Tibial artery (tissue), 4 donors: ENCODE measurements around the gene ENTREP3.

Source experiments
- DNase-seq, 2 donors: peaks; one replicate each; pipeline ENCODE4 v3.0.0-alpha.2; 2019
- H3K27ac ChIP-seq, 2 donors: fragments of 200-600 bp; sonication (generic) in 1 of 2; 1 replicate in 1 of 2; 2 replicates in 1 of 2; pipeline ENCODE4 v1.5.1; 2018 to 2019; ENCODE audit warnings: mild to moderate bottlenecking in 1 of 2
- H3K27me3 ChIP-seq, 2 donors: fragments of 200-600 bp; sonication (generic) in 1 of 2; one replicate each; pipeline versions ENCODE4 v1.5.1 to v1.6.0; 2016 to 2019
- H3K36me3 ChIP-seq, 3 donors: fragments of 200-600 bp; sonication (generic) in 2 of 3; one replicate each; pipeline ENCODE4 v1.5.1; 2016 to 2019; ENCODE audit warnings: mild to moderate bottlenecking in 2 of 3
- H3K4me1 ChIP-seq, 4 donors: fragments of 200-600 bp; sonication (generic) in 2 of 4; 1 replicate in 3 of 4; 2 replicates in 1 of 4; pipeline ENCODE4 v1.5.1; 2016 to 2019
- H3K4me3 ChIP-seq, 2 donors: fragments of 200-600 bp; sonication (generic) in 1 of 2; 1 replicate in 1 of 2; 2 replicates in 1 of 2; pipeline ENCODE4 v1.5.1; 2018 to 2019; ENCODE audit warnings: mild to moderate bottlenecking in 2 of 2
- H3K9me3 ChIP-seq, 3 donors: fragments of 200-600 bp; sonication (generic) in 1 of 3; one replicate each; pipeline ENCODE4 v1.5.1; 2016 to 2019
- CTCF ChIP-seq, 2 experiments: fragments of 200-600 bp in 1 of 2; fragments of 450-650 bp in 1 of 2; IDR thresholded peaks; one replicate each; pipeline ENCODE4 v1.5.1; 2017 to 2019; ENCODE audit warnings: antibody characterized with exemption in 2 of 2, mild to moderate bottlenecking in 1 of 2, moderate library complexity in 1 of 2
- intact Hi-C: fragments of 100-400 bp; cut with DNase I; formaldehyde crosslinking; loops from one replicate; pipeline ENCODE4 v1.15.0; 2023; ENCODE audit warnings: low total_unique reads

ENTREP3 gene

GRCh38 chr1:155209312-155209721, 46.0 kb downstream of the ENTREP3 start:
- intact Hi-C loops = loop anchor here (5.0 kb wide), 1 partner anchor 33 kb away; a partner anchor contains a TSS
- peaks cover 0 to 52% (median 36%) of the 10 kb centered on the region in 4 donors for H3K4me1 ChIP-seq
- H3K27ac ChIP-seq = peak overlapping the region; percentile 98 to 99
- no peaks in the 10 kb centered on the region for H3K27me3 ChIP-seq
- no peaks in the 10 kb centered on the region for H3K9me3 ChIP-seq
- peak overlapping the region; percentile 64 to 72 for H3K4me3 ChIP-seq
- DNase-seq = no peak
- TF ChIP-seq CTCF (IDR thresholded peaks at IDR 0.05) = no peak
- peaks cover 0 to 12% (median 0%) of the 10 kb centered on the region in 3 donors for H3K36me3 ChIP-seq

- H3K4me3 ChIP-seq = peak within 1 kb of the TSS; percentile 64 to 72
- DNase-seq = peak; percentile 93 to 97
- no peaks in the 10 kb centered on the region for H3K27me3 ChIP-seq
- intact Hi-C loops = loop anchor here (5.0 kb wide), 1 partner anchor 34 kb away; a partner anchor contains a TSS
- H3K36me3 ChIP-seq = peaks cover 0 to 12% (median 0%) of the 10 kb centered on the region in 3 donors
- H3K27ac ChIP-seq = peak within 1 kb of the TSS; percentile 98 to 99
- peaks cover 0 to 52% (median 36%) of the 10 kb centered on the region in 4 donors for H3K4me1 ChIP-seq
- no peaks in the 10 kb centered on the region for H3K9me3 ChIP-seq
- no peak for TF ChIP-seq CTCF (IDR thresholded peaks at IDR 0.05)
Measured at GRCh38 chr1:155208541-155209311, 46.6 kb downstream of the ENTREP3 start, which contains the start of gene MTX1. TSS of gene MTX1 (plus strand) at chr1:155208695. CDS start at chr1:155208805, 110 bp downstream.

- Histone ChIP-seq H3K4me1 (peaks cover 0 to 52% (median 36%) of the 10 kb centered on the region in 4 donors), H3K9me3 (no peaks in the 10 kb centered on the region), H3K36me3 (peaks cover 0 to 12% (median 4%) of the 10 kb centered on the region in 3 donors), H3K27ac (peak within 1 kb of the TSS; percentile 98 to 99), H3K4me3 (peak within 1 kb of the TSS; percentile 64 to 72), H3K27me3 (no peaks in the 10 kb centered on the region)
- peak; percentile 69 to 86 for DNase-seq
- intact Hi-C loops = loop anchor here (5.0 kb wide), 1 partner anchor 34 kb away; a partner anchor contains a TSS
- TF ChIP-seq CTCF (IDR thresholded peaks at IDR 0.05) = no peak
Measured at GRCh38 chr1:155207806-155208540, 47.3 kb downstream of the ENTREP3 start, which contains the start of gene THBS3. TSS of gene THBS3 (minus strand) at chr1:155207897. CDS start at chr1:155207876, 21 bp downstream.

GRCh38 chr1:155206891-155207805, 48.1 kb downstream of the ENTREP3 start:
- no peaks in the 10 kb centered on the region for H3K27me3 ChIP-seq
- H3K4me1 ChIP-seq = peaks cover 0 to 52% (median 36%) of the 10 kb centered on the region in 4 donors

More at GRCh38 chr1:155206891-155207805, 48.1 kb downstream of the ENTREP3 start:
- intact Hi-C loops = loop anchor here (5.0 kb wide), 1 partner anchor 35 kb away; a partner anchor contains a TSS
- peak; percentile 89 to 90 for DNase-seq
- Histone ChIP-seq H3K9me3 (no peaks in the 10 kb centered on the region), H3K4me3 (peak overlapping the region; percentile 64 to 72), H3K27ac (peak overlapping the region; percentile 98 to 99), H3K36me3 (peaks cover 0 to 12% (median 8%) of the 10 kb centered on the region in 3 donors)
- peak; percentile 82 to 90 for TF ChIP-seq CTCF (IDR thresholded peaks at IDR 0.05)
